ENCODE results near the gene STK32C. TPM values are rescaled to one million over a fixed set of nuclear protein-coding genes. Genes with fewer than 3 reads are reported as not detected.

Gene STK32C
- total and polyA plus RNA-seq, 8 donors = 9.9 to 18.2 (median 11.6) TPM

GRCh38 chr10:132290631-132291030, 17.1 kb downstream of the STK32C start:
- H3K4me3 ChIP-seq = no peak overlapping the region
- ATAC-seq (no peak), DNase-seq (peak in 1 of 4 donors; percentile 57)
- TF ChIP-seq CTCF (IDR thresholded peaks at IDR 0.05) = no peak
- no peaks in the 10 kb centered on the region for H3K36me3 ChIP-seq
- H3K9me3 ChIP-seq = peaks cover 0 to 12% of the 10 kb centered on the region in 2 donors
- intact Hi-C loops (cut with DNase I) = no loop called here
- H3K4me1 ChIP-seq = no peaks in the 10 kb centered on the region
- no peaks in the 10 kb centered on the region for H3K27me3 ChIP-seq
- no peak overlapping the region for H3K27ac ChIP-seq

- DNase-seq (no peak), ATAC-seq (no peak)
- TF ChIP-seq CTCF (IDR thresholded peaks at IDR 0.05) = no peak
- no peaks in the 10 kb centered on the region for H3K36me3 ChIP-seq
- H3K27me3 ChIP-seq = no peaks in the 10 kb centered on the region
- no peak overlapping the region for H3K4me3 ChIP-seq
- H3K4me1 ChIP-seq = no peaks in the 10 kb centered on the region
- intact Hi-C loops (cut with DNase I) = no loop called here
- peaks cover 0 to 12% of the 10 kb centered on the region in 2 donors for H3K9me3 ChIP-seq
- no peak overlapping the region for H3K27ac ChIP-seq
Observed at GRCh38 chr10:132289439-132289838, 18.3 kb downstream of the STK32C start.

GRCh38 chr10:132283604-132284382, 24.0 kb downstream of the STK32C start:
- no peak for TF ChIP-seq CTCF (IDR thresholded peaks at IDR 0.05)
- DNase-seq (peak in 1 of 4 donors; percentile 43), ATAC-seq (no peak)
- intact Hi-C loops (cut with DNase I) = no loop called here
- Histone ChIP-seq H3K27me3 (no peaks in the 10 kb centered on the region), H3K4me3 (no peak overlapping the region), H3K4me1 (no peaks in the 10 kb centered on the region), H3K9me3 (peaks cover 0 to 2% of the 10 kb centered on the region in 2 donors), H3K27ac (no peak overlapping the region), H3K36me3 (no peaks in the 10 kb centered on the region)

- Histone ChIP-seq H3K27me3 (no peaks in the 10 kb centered on the region), H3K4me3 (no peak overlapping the region), H3K27ac (no peak overlapping the region), H3K4me1 (no peaks in the 10 kb centered on the region), H3K36me3 (no peaks in the 10 kb centered on the region), H3K9me3 (no peaks in the 10 kb centered on the region)
- no peak for TF ChIP-seq CTCF (IDR thresholded peaks at IDR 0.05)
- DNase-seq = peak in 1 of 4 donors; percentile 67
- intact Hi-C loops (cut with DNase I) = no loop called here
- no peak for ATAC-seq
Observed at GRCh38 chr10:132282667-132283603, 24.8 kb downstream of the STK32C start.

Measured in left lung (tissue), 10 donors.